Nephron (organoid): ENCODE measurements around the gene TFF3.

Experiments used
- H3K27ac Mint-ChIP-seq, 3 experiments: 2 replicates each; pipeline ENCODE4 v1.8.0; 2020; ENCODE audit warnings: mixed read lengths in 3 of 3, mild to moderate bottlenecking in 2 of 3, moderate library complexity in 1 of 3
- H3K27me3 Mint-ChIP-seq: 2 replicates; pipeline ENCODE4 v1.8.0; 2021; ENCODE audit warnings: low read depth, mild to moderate bottlenecking, moderate library complexity, mixed read lengths
- H3K36me3 Mint-ChIP-seq: 2 replicates; pipeline ENCODE4 v1.8.0; 2020; ENCODE audit warnings: low read depth, mixed read lengths
- H3K4me1 Mint-ChIP-seq: 2 replicates; pipeline ENCODE4 v1.8.0; 2020; ENCODE audit warnings: mixed read lengths
- H3K4me3 Mint-ChIP-seq, 3 experiments: 2 replicates each; pipeline ENCODE4 v1.8.0; 2020; ENCODE audit warnings: mild to moderate bottlenecking in 3 of 3, mixed read lengths in 3 of 3, moderate library complexity in 2 of 3
- H3K9me3 Mint-ChIP-seq: 2 replicates; pipeline ENCODE4 v1.8.0; 2020; ENCODE audit warnings: mixed read lengths
- TF ChIP-seq, protein P1 (sequence below), 3 experiments: fragments of 200-600 bp; sonication (generic); IDR thresholded peaks; one replicate each; pipeline ENCODE4 v1.5.0; 2021; ENCODE audit warnings: antibody characterized with exemption in 3 of 3; ENCODE audit not compliant: unreplicated experiment in 3 of 3

TFF3 gene

DNA sequence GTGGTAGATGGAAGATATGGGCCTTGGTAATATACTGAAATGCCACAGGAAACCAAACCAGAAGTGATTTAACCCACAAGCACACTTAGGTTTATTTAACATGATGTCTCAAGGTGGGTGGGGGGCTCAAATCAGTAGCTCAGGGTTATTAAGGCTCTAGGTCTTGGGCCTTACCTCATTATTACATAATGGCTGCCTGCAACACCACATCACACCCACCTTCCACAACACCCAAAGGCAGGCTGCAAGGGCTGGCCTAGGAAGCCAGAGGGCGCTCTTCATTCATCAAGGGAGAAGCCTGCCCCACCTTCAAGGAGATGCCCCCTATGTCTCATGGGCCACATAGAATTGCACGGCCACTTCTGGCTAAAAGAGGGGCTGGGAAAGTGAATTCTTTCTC lies 45.1 kb upstream of the TFF3 start:
- Mint-ChIP-seq H3K27ac (no peak overlapping the region), H3K36me3 (no peaks in the 10 kb centered on the region), H3K4me1 (no peaks in the 10 kb centered on the region), H3K4me3 (no peak overlapping the region), H3K27me3 (peaks cover 36% of the 10 kb centered on the region), H3K9me3 (peaks cover 22% of the 10 kb centered on the region)
- TF ChIP-seq, protein P1, sequence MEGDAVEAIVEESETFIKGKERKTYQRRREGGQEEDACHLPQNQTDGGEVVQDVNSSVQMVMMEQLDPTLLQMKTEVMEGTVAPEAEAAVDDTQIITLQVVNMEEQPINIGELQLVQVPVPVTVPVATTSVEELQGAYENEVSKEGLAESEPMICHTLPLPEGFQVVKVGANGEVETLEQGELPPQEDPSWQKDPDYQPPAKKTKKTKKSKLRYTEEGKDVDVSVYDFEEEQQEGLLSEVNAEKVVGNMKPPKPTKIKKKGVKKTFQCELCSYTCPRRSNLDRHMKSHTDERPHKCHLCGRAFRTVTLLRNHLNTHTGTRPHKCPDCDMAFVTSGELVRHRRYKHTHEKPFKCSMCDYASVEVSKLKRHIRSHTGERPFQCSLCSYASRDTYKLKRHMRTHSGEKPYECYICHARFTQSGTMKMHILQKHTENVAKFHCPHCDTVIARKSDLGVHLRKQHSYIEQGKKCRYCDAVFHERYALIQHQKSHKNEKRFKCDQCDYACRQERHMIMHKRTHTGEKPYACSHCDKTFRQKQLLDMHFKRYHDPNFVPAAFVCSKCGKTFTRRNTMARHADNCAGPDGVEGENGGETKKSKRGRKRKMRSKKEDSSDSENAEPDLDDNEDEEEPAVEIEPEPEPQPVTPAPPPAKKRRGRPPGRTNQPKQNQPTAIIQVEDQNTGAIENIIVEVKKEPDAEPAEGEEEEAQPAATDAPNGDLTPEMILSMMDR (IDR thresholded peaks at IDR 0.05; ENCODE audit: unreplicated experiment in 3 of 3): no peak

DNA sequence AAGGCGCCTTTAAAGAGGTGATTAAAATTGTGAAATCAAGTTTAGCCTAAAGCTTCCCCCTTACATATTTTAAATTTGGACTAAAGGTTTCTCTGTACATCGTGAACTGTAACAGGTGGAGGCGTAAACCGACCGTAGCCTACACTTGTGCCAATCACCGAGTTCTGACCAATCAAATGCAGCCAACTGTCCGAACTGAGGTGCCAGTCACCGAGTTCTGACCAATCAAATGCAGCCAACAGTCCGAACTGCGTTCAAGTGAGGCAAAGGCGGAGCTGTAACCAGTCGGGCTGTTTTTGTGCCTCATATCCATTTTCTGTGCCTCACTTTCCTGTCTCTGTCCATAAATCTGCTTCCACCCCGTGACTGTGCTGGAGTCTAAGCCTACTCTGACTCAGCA lies 43.7 kb upstream of the TFF3 start:
- Mint-ChIP-seq H3K27ac (no peak overlapping the region), H3K4me1 (no peaks in the 10 kb centered on the region), H3K27me3 (peaks cover 29% of the 10 kb centered on the region), H3K36me3 (no peaks in the 10 kb centered on the region), H3K9me3 (peaks cover 29% of the 10 kb centered on the region), H3K4me3 (no peak overlapping the region)
- TF ChIP-seq, protein P1 (IDR thresholded peaks at IDR 0.05; ENCODE audit: unreplicated experiment in 3 of 3): no peak

DNA sequence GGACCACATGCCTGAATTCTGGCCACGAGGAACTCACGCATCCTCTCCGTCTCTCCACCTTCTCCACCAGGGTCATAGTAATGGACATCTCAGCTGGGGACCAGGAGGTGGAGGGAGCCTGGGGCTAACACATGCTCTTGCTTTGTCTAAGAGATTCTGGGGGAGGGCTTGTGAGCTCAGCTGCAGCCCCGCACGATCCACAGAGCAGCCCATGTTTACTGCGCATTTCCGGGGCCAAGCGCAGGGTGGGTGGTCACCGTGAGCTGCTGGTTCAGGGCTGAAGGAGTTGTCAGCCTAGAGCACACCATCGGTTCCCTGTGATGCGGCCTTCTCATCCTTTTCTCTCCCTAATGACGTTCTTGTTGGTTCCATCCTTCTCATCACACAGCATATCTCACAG lies 43.1 kb upstream of the TFF3 start:
- Mint-ChIP-seq H3K36me3 (no peaks in the 10 kb centered on the region), H3K4me3 (no peak overlapping the region), H3K4me1 (no peaks in the 10 kb centered on the region)

DNA sequence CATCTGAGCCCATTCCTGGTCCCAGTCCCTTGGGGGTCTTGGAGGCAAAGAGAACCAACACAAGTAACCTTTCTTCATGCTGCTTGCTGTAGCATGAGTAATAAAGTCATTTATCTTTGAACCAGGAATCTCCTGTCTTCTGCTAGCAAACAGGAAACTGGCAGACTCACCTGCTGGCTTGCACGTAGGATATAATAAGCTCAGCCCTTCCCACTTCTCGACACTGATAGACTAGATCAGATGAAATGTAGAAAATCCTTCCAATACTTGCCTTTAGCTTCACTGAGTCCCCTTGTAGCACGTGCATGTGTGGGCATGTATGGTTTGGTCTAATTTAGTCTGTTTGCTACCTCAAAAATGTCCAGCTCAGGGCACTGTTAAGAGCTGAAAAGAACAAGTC lies 42.1 kb upstream of the TFF3 start:
- H3K4me1 Mint-ChIP-seq: no peaks in the 10 kb centered on the region
- H3K36me3 Mint-ChIP-seq: no peaks in the 10 kb centered on the region
- TF ChIP-seq, protein P1 (IDR thresholded peaks at IDR 0.05; ENCODE audit: unreplicated experiment in 3 of 3): no peak
- no peak overlapping the region for H3K4me3 Mint-ChIP-seq
- no peak overlapping the region for H3K27ac Mint-ChIP-seq
- peaks cover 29% of the 10 kb centered on the region for H3K9me3 Mint-ChIP-seq
- H3K27me3 Mint-ChIP-seq: peaks cover 24% of the 10 kb centered on the region

More for the DNA sequence above, 43.1 kb upstream of the TFF3 start:
- Mint-ChIP-seq H3K9me3 (peaks cover 29% of the 10 kb centered on the region), H3K27me3 (peaks cover 26% of the 10 kb centered on the region), H3K27ac (no peak overlapping the region)
- TF ChIP-seq, protein P1 (IDR thresholded peaks at IDR 0.05; ENCODE audit: unreplicated experiment in 3 of 3): no peak

DNA sequence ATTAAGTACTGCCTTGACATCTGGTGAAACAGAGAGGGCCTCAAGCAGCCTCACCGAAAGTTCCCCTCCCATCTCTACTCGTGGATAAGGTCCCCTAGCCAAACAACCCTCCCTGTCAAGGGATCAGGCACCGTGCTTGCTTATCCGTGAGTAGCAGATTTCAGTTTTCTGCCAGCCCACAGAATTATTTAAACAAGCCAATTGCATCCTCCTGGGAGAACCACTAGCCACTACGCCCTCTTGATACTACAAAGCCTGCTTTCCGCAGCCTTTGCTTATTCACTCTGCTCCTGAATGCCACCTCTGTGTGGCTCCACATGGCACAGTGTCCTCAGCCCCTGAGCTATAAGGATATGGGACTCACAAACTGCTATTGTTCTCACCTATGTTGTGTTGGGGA lies 41.4 kb upstream of the TFF3 start:
- no peak overlapping the region for H3K4me3 Mint-ChIP-seq

DNA sequence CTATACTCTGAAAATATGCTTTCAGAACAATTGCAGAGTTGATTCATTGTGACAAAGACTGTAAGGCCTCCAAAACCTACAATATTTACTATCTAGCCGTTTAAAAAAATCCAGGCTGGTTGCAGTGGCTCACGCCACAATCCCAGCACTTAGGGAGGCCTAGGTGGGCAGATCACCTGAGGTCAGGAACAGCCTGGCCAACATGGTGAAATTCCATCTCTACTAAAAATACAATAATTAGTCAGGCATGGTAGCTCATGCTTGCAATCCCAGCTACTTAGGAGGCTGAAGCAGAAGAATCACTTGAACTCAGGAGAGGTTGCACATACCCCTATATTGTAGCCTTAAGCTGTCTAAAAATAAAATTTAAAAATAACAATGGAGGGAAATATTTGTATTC lies 40.8 kb upstream of the TFF3 start:
- no peak overlapping the region for H3K27ac Mint-ChIP-seq
- peaks cover 29% of the 10 kb centered on the region for H3K9me3 Mint-ChIP-seq
- TF ChIP-seq, protein P1 (IDR thresholded peaks at IDR 0.05; ENCODE audit: unreplicated experiment in 3 of 3): no peak
- H3K27me3 Mint-ChIP-seq: peaks cover 15% of the 10 kb centered on the region
- no peak overlapping the region for H3K4me3 Mint-ChIP-seq
- no peaks in the 10 kb centered on the region for H3K4me1 Mint-ChIP-seq
- H3K36me3 Mint-ChIP-seq: no peaks in the 10 kb centered on the region

More for the DNA sequence above, 41.4 kb upstream of the TFF3 start:
- TF ChIP-seq, protein P1 (IDR thresholded peaks at IDR 0.05; ENCODE audit: unreplicated experiment in 3 of 3): no peak
- H3K9me3 Mint-ChIP-seq: peaks cover 29% of the 10 kb centered on the region
- H3K36me3 Mint-ChIP-seq: no peaks in the 10 kb centered on the region
- H3K4me1 Mint-ChIP-seq: no peaks in the 10 kb centered on the region
- H3K27me3 Mint-ChIP-seq: peaks cover 17% of the 10 kb centered on the region
- no peak overlapping the region for H3K27ac Mint-ChIP-seq
